Mammary epithelial cell (primary cell): ENCODE results near the gene KDM4C.

Experiments used
- CTCF ChIP-seq, 2 donors: IDR thresholded peaks in 1 of 2; conservative IDR thresholded peaks in 1 of 2; 2 replicates each; pipeline ENCODE4 v1.5.1; 2011 to 2012; ENCODE audit warnings: inconsistent platforms in 2 of 2, low read length in 2 of 2, mild to moderate bottlenecking in 2 of 2, control low read depth in 1 of 2, low read depth in 1 of 2; ENCODE audit not compliant: insufficient read depth in 1 of 2; ENCODE audit errors: extremely low read depth in 1 of 2
- EZH2 ChIP-seq: IDR thresholded peaks from 2 replicates; pipeline ENCODE4 v1.6.1; 2012; ENCODE audit warnings: low read length, inconsistent platforms, borderline replicate concordance

DNA sequence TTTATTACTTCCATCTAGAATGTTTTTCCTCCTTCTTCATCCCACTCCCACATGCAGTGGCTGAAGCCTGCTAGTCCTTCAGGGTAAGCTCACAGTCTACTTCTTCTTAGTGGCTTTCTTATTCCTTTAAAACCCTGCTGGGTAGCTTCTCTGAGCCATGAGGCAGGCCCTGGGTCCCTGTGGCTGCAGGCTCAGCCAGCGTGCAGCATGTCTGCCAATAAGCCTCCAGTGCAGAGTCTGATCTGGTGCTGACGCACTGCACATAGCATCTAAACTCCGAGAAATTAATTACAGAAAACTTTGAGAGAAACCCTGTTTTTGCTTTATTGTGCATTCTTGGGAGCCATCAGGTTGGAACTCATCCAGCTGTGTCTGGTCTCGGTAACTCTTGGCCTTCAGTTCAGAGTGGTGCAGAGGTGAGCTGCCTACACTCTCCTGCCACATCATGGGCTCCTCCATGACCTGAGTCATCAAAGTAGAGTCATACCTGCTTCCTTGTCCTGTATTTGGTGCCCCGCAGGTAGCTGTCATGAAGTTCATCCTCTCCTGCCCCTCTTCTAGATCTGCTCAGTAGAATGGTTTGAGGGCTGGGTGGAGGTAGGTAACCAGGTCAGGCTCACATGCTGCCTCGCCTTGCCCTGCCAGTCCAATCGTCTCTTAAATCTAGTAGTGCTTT lies 339.4 kb downstream of the KDM4C start:
- TF ChIP-seq CTCF (conservative IDR thresholded peaks at IDR 0.05 in 1 of 2, IDR thresholded peaks at IDR 0.05 in 1 of 2; ENCODE audit: extremely low read depth in 1 of 2, insufficient read depth in 1 of 2, low read depth in 1 of 2, low read length in 2 of 2) (no peak), EZH2 (no peak)
